K562 (cell line): ENCODE results near the gene SLC13A4. TPM values are rescaled to one million over a fixed set of nuclear protein-coding genes. Genes with fewer than 3 reads are reported as not detected.
A peak's percentile ranks its signal among the peaks of the same experiment; 100 is the strongest.

ENCODE experiments used
- ATAC-seq: fragments of 200-7000 bp; cut with Tn5 transposase; 3 replicates; pipeline ENCODE4 v1.9.1; 2020; ENCODE audit warnings: moderate library complexity
- BruUV-seq: library from RNA; stranded (reverse); fragments of 400-500 nt; replicated peaks from 2 replicates; lab custom pipeline; 2021; lab: Mats Ljungman, UMichigan
- CTCF ChIA-PET: fragments of 300-600 bp; formaldehyde crosslinking; extraction: SDS; loops from one replicate; lab custom pipeline; 2021; ENCODE audit warnings: low intra/inter-chr PET ratio; lab: Yijun Ruan, JAX
- POLR2A ChIA-PET: fragments of 300-600, 350-650 bp; sonication (Branson Sonifier 250); formaldehyde crosslinking; extraction: SDS; loops from one replicate; lab custom pipeline; 2021; ENCODE audit warnings: antibody characterized with exemption, inconsistent platforms; lab: Yijun Ruan, JAX
- DNase-seq, 4 experiments: peaks; one replicate each; pipeline versions ENCODE4 v3.0.0 to v3.0.0-alpha.2; 2011 to 2018; ENCODE audit warnings: low spot score in 3 of 4, mixed read lengths in 3 of 4; ENCODE audit errors: extremely low read depth in 1 of 4
- FAIRE-seq: peaks from 2 replicates; lab custom pipeline; 2011; peaks lifted over from hg19 to GRCh38; lab: Jason Lieb, UNC
- H2AFZ ChIP-seq: 2 replicates; pipeline ENCODE4 v1.6.0; 2011; ENCODE audit warnings: low read depth, low read length, control low read depth, inconsistent platforms
- H3K27ac ChIP-seq: fragments of 200-600 bp; 3 replicates; pipeline ENCODE4 v1.8.0; 2011; ENCODE audit warnings: low read depth, mild to moderate bottlenecking, control low read depth, inconsistent platforms, low read length, moderate library complexity, mixed read lengths; ENCODE audit errors: extremely low read depth
- H3K27me3 ChIP-seq, 2 experiments: fragments of 300-600 bp in 1 of 2; 2 replicates in 1 of 2; 3 replicates in 1 of 2; pipeline versions ENCODE4 v1.6.0 to v1.8.0; 2011; ENCODE audit warnings: inconsistent platforms in 2 of 2, low read length in 2 of 2, mild to moderate bottlenecking in 1 of 2, mixed read lengths in 1 of 2, moderate library complexity in 1 of 2; ENCODE audit not compliant: control insufficient read depth in 2 of 2, insufficient read depth in 2 of 2
- H3K36me3 ChIP-seq: fragments of 300-600 bp; 3 replicates; pipeline ENCODE4 v1.8.0; 2011; ENCODE audit warnings: mild to moderate bottlenecking, low read length, inconsistent platforms; ENCODE audit not compliant: control insufficient read depth, insufficient read depth
- H3K4me1 ChIP-seq, 2 experiments: fragments of 200-600 bp in 1 of 2; replicated peaks in 1 of 2; 2 replicates in 1 of 2; 3 replicates in 1 of 2; pipeline versions ENCODE4 v1.5.1 to v1.8.0; 2011; ENCODE audit warnings: inconsistent platforms in 2 of 2, low read length in 2 of 2, mild to moderate bottlenecking in 1 of 2, mixed read lengths in 1 of 2, moderate library complexity in 1 of 2; ENCODE audit not compliant: control insufficient read depth in 2 of 2, insufficient read depth in 2 of 2
- H3K4me2 ChIP-seq: 2 replicates; pipeline ENCODE4 v1.6.1; 2011; ENCODE audit warnings: low read length, control low read depth, inconsistent platforms, mixed read lengths; ENCODE audit not compliant: insufficient read depth
- H3K4me3 ChIP-seq: fragments of 200-600 bp; sonication (generic), shearing (Covaris generic); 2 replicates; pipeline ENCODE4 v1.5.1; 2016; ENCODE audit warnings: control low read depth, inconsistent platforms
- H3K79me2 ChIP-seq: fragments of 200-600 bp; 3 replicates; pipeline ENCODE4 v1.8.0; 2011; ENCODE audit warnings: low read length, inconsistent platforms; ENCODE audit not compliant: control insufficient read depth, insufficient read depth
- H3K9ac ChIP-seq, 2 experiments: 2 replicates each; pipeline versions ENCODE4 v1.6.0 to v1.6.1; 2011; ENCODE audit warnings: low read depth in 2 of 2, low read length in 2 of 2, control low read depth in 1 of 2, inconsistent platforms in 1 of 2, mild to moderate bottlenecking in 1 of 2, mixed read lengths in 1 of 2; ENCODE audit not compliant: insufficient read depth in 1 of 2
- H3K9me1 ChIP-seq: one replicate; pipeline ENCODE4 v1.6.0; 2011; ENCODE audit warnings: inconsistent platforms, mild to moderate bottlenecking, low read length, moderate library complexity; ENCODE audit not compliant: control insufficient read depth, insufficient read depth
- H3K9me3 ChIP-seq: replicated peaks from 2 replicates; pipeline ENCODE4 v1.5.1; 2011; ENCODE audit warnings: low read depth, low read length, inconsistent platforms; ENCODE audit not compliant: control insufficient read depth, insufficient read depth
- H4K20me1 ChIP-seq: replicated peaks from 2 replicates; pipeline ENCODE4 v1.6.1; 2011; ENCODE audit warnings: low read length, inconsistent platforms, mixed read lengths; ENCODE audit not compliant: control insufficient read depth, insufficient read depth
- DDX20 ChIP-seq: fragments of 450-650 bp; IDR thresholded peaks from 2 replicates; pipeline ENCODE4 v1.6.1; 2016; ENCODE audit warnings: missing genetic modification characterization, low read depth, mild to moderate bottlenecking, missing compliant biosample characterization, moderate library complexity
- POLR2G ChIP-seq: fragments of 200-400 bp; formaldehyde crosslinking; IDR thresholded peaks from 2 replicates; pipeline ENCODE4 v1.6.1; 2017; ENCODE audit warnings: low read depth, mild to moderate bottlenecking, antibody characterized with exemption, low read length, moderate library complexity
- ZNF3 ChIP-seq: fragments of 250-450 bp; sonication (Bioruptor Pico); IDR thresholded peaks from 2 replicates; pipeline ENCODE4 v1.5.0; 2021; ENCODE audit warnings: mild to moderate bottlenecking, moderate library complexity
- ZNF75A ChIP-seq: fragments of 450-650 bp; formaldehyde crosslinking; IDR thresholded peaks from 2 replicates; pipeline ENCODE4 v1.4.0; 2020; ENCODE audit warnings: mild to moderate bottlenecking
- WGBS: fragments of 100-300 bp; shearing (Covaris generic); methylation state at CpG from one replicate; pipeline ENCODE4 v1.1.6; 2016; ENCODE audit warnings: low coverage, mixed read lengths; ENCODE audit not compliant: insufficient coverage; ENCODE audit errors: missing lambda C conversion rate; 5-methylcytosine and 5-hydroxymethylcytosine counted together
- in situ Hi-C: fragments of 300-500 bp; cut with MboI; formaldehyde crosslinking; loops from 4 replicates; pipeline ENCODE4 v1.15.0; 2018; ENCODE audit warnings: inconsistent platforms, mixed read lengths
- intact Hi-C: fragments of 100-400 bp; cut with micrococcal nuclease; formaldehyde crosslinking; loops from 2 replicates; pipeline ENCODE4 v1.14.2; 2022
- polyA plus RNA-seq, 8 experiments: library from polyadenylated mRNA; depleted of rRNA in 4 of 8; stranded (reverse) in 5 of 8; unstranded in 3 of 8; fragments of >200 nt; fragmentation: Nextera tagmentation in 2 of 8; fragmentation: Illumina TruSeq in 1 of 8; extraction: Ambion mirVana in 2 of 8; extraction: Trizol in 1 of 8; gene quantifications; 2 replicates each; pipeline versions ENCODE4 v1.2.1 to v1.2.3, GENCODE V29; 2011 to 2014; ENCODE audit warnings: inconsistent platforms in 1 of 8, missing spikeins in 1 of 8
- total RNA-seq, 7 experiments: library from RNA; depleted of rRNA in 6 of 7; stranded (reverse); fragments of >200 nt in 6 of 7; fragmentation: Illumina TruSeq in 2 of 7; extraction: Trizol in 2 of 7; gene quantifications; 2 replicates each; pipeline versions ENCODE4 v1.2.1 to v1.2.3, GENCODE V29; 2011 to 2021; ENCODE audit warnings: low replicate concordance in 1 of 7

Gene SLC13A4
- total and polyA plus RNA-seq, 9 of the 15 experiments (the other 6 are each of a cell fraction or from before 2014, with no cell fraction given): 0.11 to 1.0 (median 0.36) TPM

GRCh38 chr7:135706038-135706742 lies 21.8 kb downstream of the SLC13A4 start:
- Histone ChIP-seq H3K27me3 (peaks cover 9 to 26% of the 10 kb centered on the region in 2 experiments; a peak in 4 of 5 replicates), H4K20me1 (no peaks in the 10 kb centered on the region), H3K9ac (peak overlapping the region in 1 of 2 experiments; percentile 20; a peak in 1 of 4 replicates), H3K4me1 (peaks cover 2 to 13% of the 10 kb centered on the region in 2 experiments; a peak in 4 of 5 replicates), H3K79me2 (no peaks in the 10 kb centered on the region), H3K9me3 (no peaks in the 10 kb centered on the region), H3K4me3 (no peak overlapping the region), H3K4me2 (no peak overlapping the region), H3K27ac (no peak overlapping the region), H3K9me1 (no peaks in the 10 kb centered on the region), H2AFZ (no peak overlapping the region), H3K36me3 (no peaks in the 10 kb centered on the region)
- in situ Hi-C loops (no loop called here), intact Hi-C loops (loop anchor here (5.0 kb wide), 1 partner anchor 424 kb away; no protein-coding TSS in a partner anchor)
- DNase-seq (no peak), FAIRE-seq (no peak), ATAC-seq (no peak)
- CTCF ChIA-PET: no interaction called here
- no TSS peak for BruUV-seq
- POLR2A ChIA-PET: interaction anchor here (0.6 to 1.1 kb wide), 5 partner anchors 12 to 396 kb away, joined by 3 to 4 read pairs (median 3); no protein-coding TSS in a partner anchor
- 27% methylated on average over 20 of the region's 20 CpGs for WGBS
- TF ChIP-seq DDX20 (tag) (no peak), ZNF75A (CRISPR knock-in tag) (no peak), ZNF3 (no peak), POLR2G (peak; percentile 46; the same call in 1 of the 2 replicates)
